Glutamatergic neuron (in vitro differentiated cells): ENCODE results near the gene PRDX2. TPM values are rescaled to one million over a fixed set of nuclear protein-coding genes. Genes with fewer than 3 reads are reported as not detected.
"Not testable (repeated sequence)": the region's sequence is repeated elsewhere in the genome, so short reads cannot be mapped to it uniquely, and the experiment has no call there.

Source experiments
- DNase-seq: peaks from one replicate; pipeline ENCODE4 v3.0.0; 2022
- H3K27ac Mint-ChIP-seq: one replicate; pipeline ENCODE4 v1.8.0; 2020; ENCODE audit warnings: mild to moderate bottlenecking, mixed read lengths, inconsistent platforms; ENCODE audit not compliant: unreplicated experiment
- H3K27me3 Mint-ChIP-seq: one replicate; pipeline ENCODE4 v1.8.0; 2020; ENCODE audit warnings: mild to moderate bottlenecking, moderate library complexity, mixed read lengths, inconsistent platforms; ENCODE audit not compliant: unreplicated experiment
- H3K36me3 Mint-ChIP-seq: one replicate; pipeline ENCODE4 v1.8.0; 2020; ENCODE audit warnings: mild to moderate bottlenecking, mixed read lengths, inconsistent platforms; ENCODE audit not compliant: unreplicated experiment
- H3K4me1 Mint-ChIP-seq: one replicate; pipeline ENCODE4 v1.8.0; 2020; ENCODE audit warnings: mild to moderate bottlenecking, low read depth, mixed read lengths, inconsistent platforms; ENCODE audit not compliant: unreplicated experiment
- H3K4me3 Mint-ChIP-seq: one replicate; pipeline ENCODE4 v1.8.0; 2020; ENCODE audit warnings: mild to moderate bottlenecking, mixed read lengths, inconsistent platforms; ENCODE audit not compliant: unreplicated experiment
- H3K9me3 Mint-ChIP-seq: one replicate; pipeline ENCODE4 v1.8.0; 2020; ENCODE audit warnings: mild to moderate bottlenecking, moderate library complexity, mixed read lengths, inconsistent platforms; ENCODE audit not compliant: unreplicated experiment
- CTCF ChIP-seq: fragments of 200-600 bp; sonication (generic); IDR thresholded peaks from one replicate; pipeline ENCODE4 v1.5.0; 2021; ENCODE audit not compliant: partially characterized antibody, unreplicated experiment
- total RNA-seq: library from RNA; stranded (reverse); fragmentation: NEBNext Ultra II Directional; extraction: Animal tissue kit (Norgen Biotek cat#: 25700); gene quantifications from one replicate; pipeline ENCODE4 v1.2.1, GENCODE V29; 2021; ENCODE audit not compliant: unreplicated experiment

PRDX2 gene
- total RNA-seq, 1 donor from 2014 or later, result 671 TPM

GRCh38 chr19:12800466-12800770 lies 1.2 kb downstream of the PRDX2 start:
- H3K4me1 Mint-ChIP-seq, result peaks cover 21% of the 10 kb centered on the region
- H3K27ac Mint-ChIP-seq, result no peak overlapping the region

GRCh38 chr19:12799742-12800465 lies 1.7 kb downstream of the PRDX2 start:
- peaks cover 21% of the 10 kb centered on the region for H3K4me1 Mint-ChIP-seq

More at GRCh38 chr19:12800466-12800770, 1.2 kb downstream of the PRDX2 start:
- peak overlapping the region; percentile 94 for H3K4me3 Mint-ChIP-seq
- H3K36me3 Mint-ChIP-seq, result no peaks in the 10 kb centered on the region
- peaks cover 17% of the 10 kb centered on the region for H3K9me3 Mint-ChIP-seq
- no peak for DNase-seq
- TF ChIP-seq CTCF, result no peak
- peaks cover 15% of the 10 kb centered on the region for H3K27me3 Mint-ChIP-seq

GRCh38 chr19:12797607-12798006 lies 4.0 kb downstream of the PRDX2 start:
- H3K4me3 Mint-ChIP-seq, H3K27ac Mint-ChIP-seq, DNase-seq, H3K36me3 Mint-ChIP-seq: not testable (repeated sequence)
- Mint-ChIP-seq H3K9me3 (peaks cover 22% of the 10 kb centered on the region), H3K4me1 (peaks cover 25% of the 10 kb centered on the region), H3K27me3 (peaks cover 16% of the 10 kb centered on the region)

More at GRCh38 chr19:12799742-12800465, 1.7 kb downstream of the PRDX2 start:
- H3K9me3 Mint-ChIP-seq, result peaks cover 17% of the 10 kb centered on the region
- DNase-seq, result no peak
- H3K27me3 Mint-ChIP-seq, result peaks cover 15% of the 10 kb centered on the region
- no peak overlapping the region for H3K27ac Mint-ChIP-seq
- no peaks in the 10 kb centered on the region for H3K36me3 Mint-ChIP-seq
- peak overlapping the region; percentile 94 for H3K4me3 Mint-ChIP-seq
- no peak for TF ChIP-seq CTCF

DNA sequence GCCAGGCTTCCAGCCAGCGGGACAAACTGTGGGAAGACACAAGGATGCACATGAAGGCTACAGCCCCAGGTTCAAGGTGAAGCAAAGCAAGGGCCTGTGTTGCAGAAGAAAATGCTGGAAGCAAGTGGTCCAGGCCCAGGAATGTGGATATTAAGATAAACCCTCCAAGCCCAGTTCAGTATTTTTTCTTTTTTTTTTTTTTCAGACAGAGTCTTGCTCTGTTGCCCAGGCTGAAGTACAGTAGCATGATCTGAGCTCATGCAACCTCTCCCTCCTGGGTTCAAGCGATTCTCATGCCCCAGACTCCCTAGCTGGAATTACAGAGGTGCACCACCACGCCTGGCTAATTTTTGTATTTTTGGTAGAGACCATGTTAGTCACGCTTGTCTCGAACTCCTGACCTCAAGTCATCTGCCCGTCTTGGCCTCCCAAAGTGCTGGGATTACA lies 4.4 kb downstream of the PRDX2 start:
- peaks cover 12% of the 10 kb centered on the region for H3K27me3 Mint-ChIP-seq
- no peak overlapping the region for H3K4me3 Mint-ChIP-seq
- DNase-seq, result no peak
- no peak overlapping the region for H3K27ac Mint-ChIP-seq
- H3K36me3 Mint-ChIP-seq, result no peaks in the 10 kb centered on the region
- peaks cover 20% of the 10 kb centered on the region for H3K4me1 Mint-ChIP-seq
- TF ChIP-seq CTCF, result no peak
- H3K9me3 Mint-ChIP-seq, result peaks cover 19% of the 10 kb centered on the region

DNA sequence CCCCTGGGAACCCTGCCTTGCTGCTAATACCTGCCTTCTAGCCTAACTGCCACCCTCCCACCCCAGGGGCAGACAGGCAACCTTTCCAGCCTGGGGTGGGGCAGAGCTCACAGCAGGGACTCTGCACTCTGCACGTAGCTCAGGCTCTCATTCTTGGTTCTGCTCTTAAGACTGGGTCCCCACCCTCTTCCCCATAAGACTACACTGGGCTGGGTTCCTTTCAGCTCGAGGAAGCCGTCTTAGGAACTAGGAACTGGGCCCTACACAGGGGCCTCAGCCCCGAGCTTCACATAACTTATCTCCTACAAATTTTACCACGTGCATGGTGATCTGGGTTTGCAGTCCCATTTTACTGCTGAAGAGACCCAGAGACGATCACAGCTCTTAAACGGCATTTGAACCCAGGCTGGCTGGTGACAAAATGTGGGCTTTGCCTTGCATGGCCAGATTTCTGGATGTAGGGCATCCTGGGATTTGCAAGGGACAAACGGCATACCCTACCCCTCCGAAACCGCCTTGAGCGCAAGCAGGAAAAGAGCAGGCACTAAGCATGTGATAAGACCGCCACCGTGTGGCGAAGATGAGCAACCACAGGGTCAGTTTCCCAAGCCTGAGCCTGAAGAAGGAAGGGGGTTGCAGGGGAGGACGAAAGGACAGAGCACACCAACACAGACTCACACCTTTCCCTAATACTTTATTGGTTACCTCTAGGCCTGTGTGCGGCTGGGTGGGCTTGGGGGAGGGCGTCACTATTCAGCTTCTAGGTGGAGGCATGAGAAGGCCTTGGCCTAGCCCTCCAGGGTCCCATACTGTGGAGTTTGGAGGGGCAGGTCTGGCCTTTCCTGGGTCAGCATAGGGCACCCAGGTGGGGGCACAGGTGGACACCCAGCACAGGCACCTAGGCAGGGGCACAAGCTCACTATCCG lies 5.2 kb downstream of the PRDX2 start:
- H3K36me3 Mint-ChIP-seq, result no peaks in the 10 kb centered on the region
- H3K4me1 Mint-ChIP-seq, result peaks cover 19% of the 10 kb centered on the region
- peaks cover 11% of the 10 kb centered on the region for H3K27me3 Mint-ChIP-seq
- peak; percentile 81 for DNase-seq
- peak overlapping the region; percentile 52 for H3K4me3 Mint-ChIP-seq
- TF ChIP-seq CTCF, result peak; percentile 88
- peaks cover 15% of the 10 kb centered on the region for H3K9me3 Mint-ChIP-seq
- no peak overlapping the region for H3K27ac Mint-ChIP-seq
